Sciatic nerve (tissue), 2 donors: Measurements from ENCODE around the gene HOMER3. TPM values are rescaled to one million over a fixed set of nuclear protein-coding genes. Genes with fewer than 3 reads are reported as not detected.

ENCODE experiments used
- ATAC-seq: fragments of 200-7000 bp; cut with Tn5 transposase; one replicate; pipeline ENCODE4 v1.9.1; 2020; ENCODE audit warnings: mild to moderate bottlenecking, moderate library complexity
- DNase-seq: peaks from one replicate; pipeline ENCODE4 v3.0.0-alpha.2; 2020; ENCODE audit warnings: low spot score
- intact Hi-C: fragments of 100-400 bp; cut with DNase I; formaldehyde crosslinking; loops from one replicate; pipeline ENCODE4 v1.14.2; 2022
- total RNA-seq: library from RNA; stranded (reverse); fragmentation: NEBNext Ultra II Directional; extraction: Animal tissue kit (Norgen Biotek cat#: 25700); gene quantifications from one replicate; pipeline ENCODE4 v1.2.1, GENCODE V29; 2021
- donor health status: DM: no; HTN: no; CAD: no.
- donor health status: DM: no; HTN: no; CAD: no.

HOMER3 gene
- total RNA-seq, result 23.1 TPM

GRCh38 chr19:18940769-18941627 lies at the start of gene HOMER3:
HOMER3 (minus strand) TSS chr19:18941217; CDS start chr19:18938982, 2,235 bp downstream.
- intact Hi-C loops, result no loop called here
- ATAC-seq (peak; percentile 79), DNase-seq (peak; percentile 94)

- ATAC-seq (no peak), DNase-seq (no peak)
- intact Hi-C loops, result no loop called here
Observed at GRCh38 chr19:18990128-18990708, 49.2 kb upstream of the HOMER3 start.

- intact Hi-C loops, result loop anchor here (10.0 kb wide), 1 partner anchor 85 kb away; no protein-coding TSS in a partner anchor
- ATAC-seq (no peak), DNase-seq (no peak)
Observed at GRCh38 chr19:18989316-18989715, 48.3 kb upstream of the HOMER3 start.

GRCh38 chr19:18987456-18987855 lies 46.4 kb upstream of the HOMER3 start:
- intact Hi-C loops, result loop anchor here (10.0 kb wide), 1 partner anchor 83 kb away; no protein-coding TSS in a partner anchor
- no peak for ATAC-seq
- no peak for DNase-seq

- ATAC-seq (peak; percentile 51), DNase-seq (no peak)
- intact Hi-C loops, result loop anchor here (10.0 kb wide), 1 partner anchor 80 kb away; no protein-coding TSS in a partner anchor
Observed at GRCh38 chr19:18985257-18985656, 44.2 kb upstream of the HOMER3 start.

- ATAC-seq, result no peak
- intact Hi-C loops, result loop anchor here (10.0 kb wide), 1 partner anchor 79 kb away; no protein-coding TSS in a partner anchor
- DNase-seq, result no peak
Observed at GRCh38 chr19:18984251-18984650, 43.2 kb upstream of the HOMER3 start.

- ATAC-seq, result no peak
- no peak for DNase-seq
- intact Hi-C loops, result loop anchor here (10.0 kb wide), 1 partner anchor 78 kb away; no protein-coding TSS in a partner anchor
Observed at GRCh38 chr19:18982669-18983068, 41.7 kb upstream of the HOMER3 start.

DNA sequence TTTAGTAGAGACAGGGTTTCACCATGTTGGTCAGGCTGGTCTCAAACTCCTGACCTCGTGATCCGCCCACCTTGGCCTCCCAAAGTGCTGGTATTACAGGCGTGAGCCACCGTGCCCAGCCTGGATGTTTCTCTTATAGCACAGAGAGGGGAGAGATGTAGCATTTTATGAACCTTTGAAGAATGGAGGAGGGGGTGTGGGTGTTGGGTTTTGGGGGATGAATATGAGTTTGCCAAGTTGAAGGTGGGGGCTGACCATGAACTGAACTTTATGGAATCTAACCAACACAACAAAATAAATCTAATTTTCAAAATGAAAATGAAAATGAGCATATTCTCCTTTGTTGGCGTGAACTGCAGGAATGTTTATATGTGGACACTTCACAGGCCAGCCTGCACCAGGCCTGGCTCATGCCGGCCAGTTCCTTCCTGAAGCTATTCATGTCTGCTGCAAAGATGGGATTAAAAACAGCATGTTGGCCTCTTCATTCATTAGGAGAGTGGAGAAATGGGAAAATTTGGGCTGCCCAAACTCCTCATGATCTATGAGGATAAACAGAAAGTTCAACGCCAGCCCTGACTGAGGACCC lies 39.5 kb upstream of the HOMER3 start:
- DNase-seq (no peak), ATAC-seq (no peak)
- intact Hi-C loops, result loop anchor here (10.0 kb wide), 1 partner anchor 76 kb away; no protein-coding TSS in a partner anchor

DNA sequence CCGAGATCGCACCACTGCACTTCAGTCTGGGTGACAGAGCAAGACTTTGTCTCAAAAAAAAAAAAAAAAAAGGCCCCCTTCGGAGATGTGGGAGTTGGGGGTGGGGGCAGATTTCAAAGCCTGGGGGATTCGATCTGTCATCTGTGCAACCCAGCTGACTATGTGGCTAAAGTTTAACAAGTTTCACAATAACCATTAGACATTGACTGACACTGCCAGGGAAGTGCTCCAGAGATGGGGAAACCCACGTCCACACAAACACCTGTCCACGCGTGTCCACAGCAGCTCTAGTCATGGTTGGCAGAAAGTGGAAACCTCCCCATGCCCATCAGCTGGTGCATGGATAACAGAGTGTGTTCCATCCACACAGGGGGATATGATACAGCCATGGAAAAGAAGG lies 37.6 kb upstream of the HOMER3 start:
- DNase-seq (no peak), ATAC-seq (no peak)
- intact Hi-C loops, result no loop called here

DNA sequence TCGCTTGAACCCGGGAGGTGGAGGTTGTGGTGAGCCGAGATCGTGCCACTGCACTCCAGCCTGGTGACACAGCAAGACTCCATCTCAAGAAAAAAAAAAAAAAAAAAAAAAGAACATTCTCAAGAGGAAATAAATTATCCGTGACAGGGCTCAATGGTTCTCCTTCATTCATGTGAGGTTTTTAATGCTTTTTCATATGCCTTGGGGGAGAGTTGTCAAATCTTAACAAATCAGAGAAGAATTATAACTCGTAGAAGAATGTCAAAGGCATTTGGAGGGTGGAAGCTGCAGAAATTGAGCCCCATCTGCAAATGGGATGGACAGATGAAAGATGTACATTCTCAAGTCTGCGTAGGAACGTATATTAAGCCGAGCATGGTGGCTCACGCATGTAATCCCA lies 34.9 kb upstream of the HOMER3 start:
- intact Hi-C loops, result no loop called here
- no peak for DNase-seq
- ATAC-seq, result no peak

GRCh38 chr19:18975011-18975410 lies 34.0 kb upstream of the HOMER3 start:
- no peak for ATAC-seq
- DNase-seq, result no peak
- intact Hi-C loops, result no loop called here

GRCh38 chr19:18972851-18973250 lies 31.8 kb upstream of the HOMER3 start:
- ATAC-seq, result no peak

DNA sequence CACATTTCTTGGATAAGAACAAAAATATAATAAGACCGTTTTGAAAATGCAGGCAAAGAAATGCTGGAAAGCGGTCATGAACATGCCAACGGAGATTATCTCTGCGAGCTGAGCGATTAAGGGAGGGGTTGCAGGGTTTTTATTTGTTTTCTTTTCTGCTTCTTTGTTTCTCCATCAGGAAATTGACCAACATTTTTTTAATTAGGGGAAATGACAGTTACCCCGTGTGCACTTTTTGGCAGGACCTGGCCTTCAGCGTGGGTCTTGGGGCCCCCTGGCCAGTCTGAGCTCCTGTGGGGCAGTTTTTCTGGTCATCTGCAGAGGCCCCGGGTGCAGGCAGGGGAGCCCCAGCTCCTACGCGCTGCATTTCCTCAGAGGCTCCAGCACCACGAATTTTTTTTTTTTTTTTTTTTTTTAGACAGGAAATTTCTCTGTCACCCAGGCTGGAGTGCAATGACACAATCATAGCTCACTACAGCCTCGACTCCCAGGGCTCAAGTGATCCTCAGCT lies 31.3 kb upstream of the HOMER3 start:
- DNase-seq (no peak), ATAC-seq (peak; percentile 39)
- intact Hi-C loops, result no loop called here

More at GRCh38 chr19:18972851-18973250, 31.8 kb upstream of the HOMER3 start:
- intact Hi-C loops, result no loop called here
- DNase-seq, result no peak

GRCh38 chr19:18969931-18970659 lies 29.1 kb upstream of the HOMER3 start:
- intact Hi-C loops, result no loop called here
- ATAC-seq (no peak), DNase-seq (no peak)

- DNase-seq (peak; percentile 74), ATAC-seq (peak; percentile 81)
- intact Hi-C loops, result no loop called here
Observed at GRCh38 chr19:18967358-18968146, 26.5 kb upstream of the HOMER3 start.

DNA sequence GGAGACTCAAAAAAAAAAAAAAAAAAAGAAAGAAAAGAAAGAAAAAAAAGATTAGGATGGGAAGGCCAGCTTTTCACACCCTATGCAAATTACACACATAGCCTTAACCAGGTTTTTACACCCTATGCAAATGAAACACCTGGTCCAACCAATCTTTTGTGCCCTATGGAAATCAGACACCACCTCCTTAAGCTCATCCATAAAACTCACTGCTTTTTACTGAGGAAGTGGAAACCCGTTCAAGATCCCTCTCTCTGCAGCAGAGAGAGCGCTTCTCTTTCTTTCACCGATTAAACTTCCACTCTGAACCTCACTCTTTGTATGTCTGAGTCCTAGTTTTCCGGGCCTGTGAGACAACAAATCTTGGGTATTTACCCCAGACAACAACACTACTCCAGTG lies 25.3 kb upstream of the HOMER3 start:
- intact Hi-C loops, result no loop called here
- no peak for DNase-seq
- no peak for ATAC-seq

GRCh38 chr19:18964121-18964520 lies 23.1 kb upstream of the HOMER3 start:
- no peak for DNase-seq
- intact Hi-C loops, result no loop called here
- ATAC-seq, result no peak
